RWPE2 (cell line): ENCODE data around the gene ACVRL1.
A peak's percentile ranks its signal among the peaks of the same experiment; 100 is the strongest.

Experiments
- ATAC-seq: fragments of 200-7000 bp; cut with Tn5 transposase; 3 replicates; pipeline ENCODE4 v1.9.1; 2021; ENCODE audit warnings: low read depth
- DNase-seq: peaks from one replicate; pipeline ENCODE4 v3.0.0-alpha.2; 2020; ENCODE audit warnings: low spot score
- H3K27ac ChIP-seq: fragments of 450-650 bp; 2 replicates; pipeline ENCODE4 v1.5.1; 2017; ENCODE audit warnings: mild to moderate bottlenecking; ENCODE audit not compliant: poor library complexity, severe bottlenecking
- H3K27me3 ChIP-seq: fragments of 250-450 bp; sonication (Bioruptor Pico); 2 replicates; pipeline ENCODE4 v1.5.1; 2021; ENCODE audit warnings: mild to moderate bottlenecking, moderate library complexity; ENCODE audit not compliant: insufficient read depth, poor library complexity, severe bottlenecking
- H3K36me3 ChIP-seq: fragments of 250-450 bp; sonication (Bioruptor Pico); 2 replicates; pipeline ENCODE4 v1.5.1; 2020; ENCODE audit warnings: low read depth, mild to moderate bottlenecking, moderate library complexity
- H3K4me1 ChIP-seq: fragments of 250-450 bp; sonication (Bioruptor Pico); 2 replicates; pipeline ENCODE4 v1.5.1; 2021; ENCODE audit warnings: mild to moderate bottlenecking, moderate library complexity; ENCODE audit not compliant: insufficient read depth, poor library complexity, severe bottlenecking
- H3K4me3 ChIP-seq: fragments of 250-450 bp; sonication (Bioruptor Pico); 2 replicates; pipeline ENCODE4 v1.5.1; 2021; ENCODE audit warnings: mild to moderate bottlenecking, moderate library complexity; ENCODE audit not compliant: severe bottlenecking
- H3K9me3 ChIP-seq: fragments of 250-450 bp; sonication (Bioruptor Pico); 2 replicates; pipeline ENCODE4 v1.5.1; 2021; ENCODE audit warnings: mild to moderate bottlenecking, moderate library complexity; ENCODE audit not compliant: severe bottlenecking
- TF ChIP-seq, protein P1 (sequence below): fragments of 450-650 bp; IDR thresholded peaks from one replicate; pipeline ENCODE4 v1.5.1; 2017; ENCODE audit warnings: mild to moderate bottlenecking, moderate library complexity; ENCODE audit not compliant: poor library complexity, severe bottlenecking

Gene ACVRL1

DNA sequence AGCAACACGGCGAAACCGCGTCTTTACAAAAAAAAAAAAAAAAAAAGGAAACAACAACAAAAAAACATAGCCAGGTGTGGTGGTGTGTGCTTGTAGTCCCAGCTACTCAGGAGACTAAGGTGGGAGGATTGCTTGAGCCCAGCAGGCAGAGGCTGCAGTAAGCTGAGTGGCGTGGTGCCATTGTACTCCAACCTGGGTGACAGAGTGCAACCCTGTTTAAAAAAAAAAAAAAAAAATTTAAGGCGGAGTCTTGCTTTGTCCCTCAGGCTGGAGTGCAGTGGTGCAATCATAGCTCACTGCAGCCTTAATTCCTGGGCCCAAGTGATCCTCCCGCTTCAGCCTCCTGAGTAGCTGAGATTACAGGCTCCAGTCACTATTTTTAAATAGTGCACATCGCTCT lies 40.5 kb upstream of the ACVRL1 start:
- ATAC-seq = no peak
- H3K27me3 ChIP-seq = peaks cover 47% of the 10 kb centered on the region

DNA sequence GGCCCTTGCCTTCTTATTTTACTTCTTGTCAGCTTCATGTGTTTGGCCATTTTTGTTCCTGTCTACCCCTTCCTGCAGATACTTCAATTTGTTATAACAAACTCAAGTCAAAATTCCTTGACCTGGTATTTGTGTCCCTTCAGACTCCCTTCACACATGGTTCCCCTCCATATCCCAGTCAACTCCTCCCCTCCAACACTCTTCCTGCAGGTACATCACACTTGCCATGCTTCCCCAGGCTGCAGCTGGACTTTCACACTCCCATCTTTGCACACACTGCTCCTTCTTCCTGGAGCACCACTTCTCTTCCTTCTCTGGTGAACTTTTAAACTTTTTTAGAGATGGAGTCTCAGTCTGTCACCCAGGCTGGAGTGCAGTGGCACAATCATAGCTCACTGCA lies 39.9 kb upstream of the ACVRL1 start:
- no peak overlapping the region for H3K27ac ChIP-seq
- TF ChIP-seq, protein P1, sequence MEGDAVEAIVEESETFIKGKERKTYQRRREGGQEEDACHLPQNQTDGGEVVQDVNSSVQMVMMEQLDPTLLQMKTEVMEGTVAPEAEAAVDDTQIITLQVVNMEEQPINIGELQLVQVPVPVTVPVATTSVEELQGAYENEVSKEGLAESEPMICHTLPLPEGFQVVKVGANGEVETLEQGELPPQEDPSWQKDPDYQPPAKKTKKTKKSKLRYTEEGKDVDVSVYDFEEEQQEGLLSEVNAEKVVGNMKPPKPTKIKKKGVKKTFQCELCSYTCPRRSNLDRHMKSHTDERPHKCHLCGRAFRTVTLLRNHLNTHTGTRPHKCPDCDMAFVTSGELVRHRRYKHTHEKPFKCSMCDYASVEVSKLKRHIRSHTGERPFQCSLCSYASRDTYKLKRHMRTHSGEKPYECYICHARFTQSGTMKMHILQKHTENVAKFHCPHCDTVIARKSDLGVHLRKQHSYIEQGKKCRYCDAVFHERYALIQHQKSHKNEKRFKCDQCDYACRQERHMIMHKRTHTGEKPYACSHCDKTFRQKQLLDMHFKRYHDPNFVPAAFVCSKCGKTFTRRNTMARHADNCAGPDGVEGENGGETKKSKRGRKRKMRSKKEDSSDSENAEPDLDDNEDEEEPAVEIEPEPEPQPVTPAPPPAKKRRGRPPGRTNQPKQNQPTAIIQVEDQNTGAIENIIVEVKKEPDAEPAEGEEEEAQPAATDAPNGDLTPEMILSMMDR = no peak
- no peaks in the 10 kb centered on the region for H3K36me3 ChIP-seq
- H3K27me3 ChIP-seq = peaks cover 47% of the 10 kb centered on the region
- ATAC-seq = no peak
- H3K9me3 ChIP-seq = no peaks in the 10 kb centered on the region
- no peak for DNase-seq
- no peak overlapping the region for H3K4me3 ChIP-seq
- no peaks in the 10 kb centered on the region for H3K4me1 ChIP-seq

More for the DNA sequence above, 40.5 kb upstream of the ACVRL1 start:
- no peak for DNase-seq
- TF ChIP-seq, protein P1 = no peak
- H3K27ac ChIP-seq = no peak overlapping the region
- no peaks in the 10 kb centered on the region for H3K9me3 ChIP-seq
- no peaks in the 10 kb centered on the region for H3K36me3 ChIP-seq
- H3K4me1 ChIP-seq = no peaks in the 10 kb centered on the region
- no peak overlapping the region for H3K4me3 ChIP-seq

DNA sequence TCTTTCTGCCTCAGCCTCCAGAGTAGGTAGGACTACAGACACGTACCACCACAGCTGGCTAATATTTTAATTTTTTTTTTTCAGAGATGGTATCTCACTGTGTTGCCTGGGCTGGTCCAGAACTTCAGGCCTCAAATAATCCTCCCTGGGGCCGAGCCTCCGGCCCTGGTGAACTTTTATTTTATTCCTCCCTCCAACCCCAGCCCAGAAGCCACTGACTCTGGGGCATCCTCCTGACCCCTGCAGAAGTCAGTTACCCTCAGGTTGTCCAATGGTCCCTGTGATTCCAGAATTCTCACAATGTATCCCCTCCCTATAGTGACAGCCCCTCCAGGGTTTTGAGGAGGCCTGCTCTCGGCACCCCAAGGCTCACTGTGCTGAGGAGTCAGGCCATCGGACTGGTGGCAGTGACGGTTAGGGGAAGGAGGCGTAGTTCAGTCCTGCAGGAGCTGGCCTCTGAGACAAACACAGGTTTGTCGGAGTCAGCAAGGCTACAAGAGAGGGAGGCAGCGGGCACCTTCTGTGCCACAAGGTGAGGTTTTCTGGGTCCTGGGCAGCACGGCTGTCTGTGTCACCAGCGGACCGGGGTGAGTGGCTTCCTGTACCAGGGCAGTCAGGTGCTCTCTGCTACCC lies 39.4 kb upstream of the ACVRL1 start:
- TF ChIP-seq, protein P1 = no peak
- no peak overlapping the region for H3K27ac ChIP-seq
- H3K4me3 ChIP-seq = no peak overlapping the region
- ATAC-seq (no peak), DNase-seq (no peak)
- no peaks in the 10 kb centered on the region for H3K9me3 ChIP-seq
- no peaks in the 10 kb centered on the region for H3K36me3 ChIP-seq
- no peaks in the 10 kb centered on the region for H3K4me1 ChIP-seq
- peaks cover 44% of the 10 kb centered on the region for H3K27me3 ChIP-seq

DNA sequence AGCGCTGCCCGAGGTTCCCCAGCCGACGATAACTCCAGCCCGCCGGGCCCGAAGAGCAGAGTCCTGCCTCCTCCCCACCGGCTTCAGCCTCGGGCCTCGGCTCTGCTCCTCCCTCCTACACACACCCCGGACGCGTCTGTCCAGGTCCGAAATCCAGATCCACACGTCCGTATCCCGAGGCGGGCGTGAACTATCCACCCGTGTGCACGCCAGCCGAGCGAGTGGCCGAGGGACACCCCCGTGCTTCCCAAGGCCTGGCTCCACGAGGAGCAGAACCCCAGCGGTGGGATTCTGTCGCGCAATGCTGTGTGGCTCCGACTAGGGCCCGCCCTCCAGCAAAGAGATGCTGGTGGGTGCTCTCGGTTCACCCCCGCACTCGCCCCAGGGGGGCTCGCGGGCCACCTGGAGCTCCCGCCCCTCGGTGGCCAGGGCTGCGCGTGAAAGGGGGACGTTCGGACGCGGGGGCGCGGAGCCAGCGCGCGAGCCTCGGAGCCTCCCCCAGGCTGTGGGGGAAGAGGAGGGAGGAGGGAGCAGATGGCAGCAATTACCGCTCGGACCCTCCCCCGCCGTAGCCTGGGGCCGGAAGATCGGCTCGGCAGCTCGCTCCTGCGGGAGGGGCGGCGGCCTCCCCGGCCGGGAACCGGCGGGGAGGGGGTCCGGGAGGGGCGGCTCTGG lies 38.3 kb upstream of the ACVRL1 start:
- H3K27me3 ChIP-seq = peaks cover 42% of the 10 kb centered on the region

More for the DNA sequence above, 38.3 kb upstream of the ACVRL1 start:
- Histone ChIP-seq H3K36me3 (no peaks in the 10 kb centered on the region), H3K27ac (no peak overlapping the region), H3K4me1 (no peaks in the 10 kb centered on the region), H3K9me3 (no peaks in the 10 kb centered on the region), H3K4me3 (no peak overlapping the region)
- no peak for DNase-seq
- TF ChIP-seq, protein P1 = no peak
- ATAC-seq = peak; percentile 52; the same call in 1 of the 3 replicates
